Mucosa of stomach (tissue), 1 donor: ENCODE measurements around the gene TRIOBP.
"Not testable (repeated sequence)": the region's sequence is repeated elsewhere in the genome, so short reads cannot be mapped to it uniquely, and the experiment has no call there.

Experiments used
- H3K27me3 ChIP-seq: one replicate; pipeline ENCODE4 v1.7.0; 2013; ENCODE audit warnings: mild to moderate bottlenecking, low read length; ENCODE audit not compliant: control insufficient read depth, insufficient read depth
- H3K36me3 ChIP-seq: one replicate; pipeline ENCODE4 v1.7.0; 2013; ENCODE audit warnings: low read length; ENCODE audit not compliant: control insufficient read depth, insufficient read depth
- H3K4me1 ChIP-seq: one replicate; pipeline ENCODE4 v1.7.0; 2013; ENCODE audit warnings: mild to moderate bottlenecking, low read length; ENCODE audit not compliant: control insufficient read depth, insufficient read depth
- H3K4me3 ChIP-seq: one replicate; pipeline ENCODE4 v1.7.0; 2013; ENCODE audit warnings: low read length
- H3K9ac ChIP-seq: one replicate; pipeline ENCODE4 v1.7.0; 2013; ENCODE audit warnings: mild to moderate bottlenecking, low read length, moderate library complexity
- H3K9me3 ChIP-seq: one replicate; pipeline ENCODE4 v1.7.0; 2013; ENCODE audit warnings: mild to moderate bottlenecking, low read length, moderate library complexity; ENCODE audit not compliant: control insufficient read depth
- donor health status: Pancreatic carcinoma.

Gene TRIOBP, protein sequence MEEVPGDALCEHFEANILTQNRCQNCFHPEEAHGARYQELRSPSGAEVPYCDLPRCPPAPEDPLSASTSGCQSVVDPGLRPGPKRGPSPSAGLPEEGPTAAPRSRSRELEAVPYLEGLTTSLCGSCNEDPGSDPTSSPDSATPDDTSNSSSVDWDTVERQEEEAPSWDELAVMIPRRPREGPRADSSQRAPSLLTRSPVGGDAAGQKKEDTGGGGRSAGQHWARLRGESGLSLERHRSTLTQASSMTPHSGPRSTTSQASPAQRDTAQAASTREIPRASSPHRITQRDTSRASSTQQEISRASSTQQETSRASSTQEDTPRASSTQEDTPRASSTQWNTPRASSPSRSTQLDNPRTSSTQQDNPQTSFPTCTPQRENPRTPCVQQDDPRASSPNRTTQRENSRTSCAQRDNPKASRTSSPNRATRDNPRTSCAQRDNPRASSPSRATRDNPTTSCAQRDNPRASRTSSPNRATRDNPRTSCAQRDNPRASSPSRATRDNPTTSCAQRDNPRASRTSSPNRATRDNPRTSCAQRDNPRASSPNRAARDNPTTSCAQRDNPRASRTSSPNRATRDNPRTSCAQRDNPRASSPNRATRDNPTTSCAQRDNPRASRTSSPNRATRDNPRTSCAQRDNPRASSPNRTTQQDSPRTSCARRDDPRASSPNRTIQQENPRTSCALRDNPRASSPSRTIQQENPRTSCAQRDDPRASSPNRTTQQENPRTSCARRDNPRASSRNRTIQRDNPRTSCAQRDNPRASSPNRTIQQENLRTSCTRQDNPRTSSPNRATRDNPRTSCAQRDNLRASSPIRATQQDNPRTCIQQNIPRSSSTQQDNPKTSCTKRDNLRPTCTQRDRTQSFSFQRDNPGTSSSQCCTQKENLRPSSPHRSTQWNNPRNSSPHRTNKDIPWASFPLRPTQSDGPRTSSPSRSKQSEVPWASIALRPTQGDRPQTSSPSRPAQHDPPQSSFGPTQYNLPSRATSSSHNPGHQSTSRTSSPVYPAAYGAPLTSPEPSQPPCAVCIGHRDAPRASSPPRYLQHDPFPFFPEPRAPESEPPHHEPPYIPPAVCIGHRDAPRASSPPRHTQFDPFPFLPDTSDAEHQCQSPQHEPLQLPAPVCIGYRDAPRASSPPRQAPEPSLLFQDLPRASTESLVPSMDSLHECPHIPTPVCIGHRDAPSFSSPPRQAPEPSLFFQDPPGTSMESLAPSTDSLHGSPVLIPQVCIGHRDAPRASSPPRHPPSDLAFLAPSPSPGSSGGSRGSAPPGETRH (N-terminal part only)

DNA sequence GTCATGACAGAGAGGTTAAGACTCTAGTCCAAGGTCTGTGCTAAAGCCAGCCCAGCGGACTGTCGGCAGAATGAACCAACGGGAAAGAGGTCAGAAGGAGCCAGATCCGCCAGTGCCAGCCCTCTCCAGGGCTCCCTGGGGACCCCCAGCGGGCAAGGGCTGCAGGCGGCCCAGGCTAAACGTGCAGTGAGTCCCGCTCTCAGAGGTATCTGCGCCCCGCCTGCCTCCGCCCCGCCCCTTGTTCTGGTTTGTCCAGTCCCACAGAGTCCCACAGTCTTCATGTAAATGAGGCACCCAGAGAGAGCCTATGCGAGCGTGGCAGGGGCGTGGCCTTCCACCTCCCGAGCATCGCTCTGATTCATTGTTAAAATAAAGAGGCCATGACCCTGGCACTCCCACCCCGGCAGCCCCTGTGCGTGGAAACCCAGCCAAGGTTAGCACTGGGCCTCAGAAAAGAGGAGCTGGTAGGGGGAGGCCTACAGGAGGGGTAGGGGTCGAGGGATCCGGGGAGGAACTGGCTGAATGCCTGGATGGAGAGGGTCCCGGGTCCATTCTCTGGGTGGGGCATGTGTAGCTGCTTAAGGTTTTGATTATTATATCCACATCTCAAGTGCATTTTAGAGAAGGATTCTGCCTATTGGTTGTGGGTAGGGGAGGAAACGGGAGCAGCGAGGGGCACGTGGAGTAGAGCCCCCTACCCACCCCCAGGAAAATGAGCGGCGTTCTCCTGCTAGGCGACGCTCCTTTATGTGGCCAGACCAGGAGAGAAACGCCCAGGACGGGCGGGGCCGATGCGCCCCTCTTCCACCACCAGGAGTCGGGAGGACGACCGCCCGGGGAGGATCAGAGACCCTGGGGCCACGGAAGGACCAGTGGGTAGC, at the start of gene TRIOBP:
Gene TRIOBP (plus strand): TSS at position 392 of the 881 bp plus-strand sequence. CDS start 4,318 bp downstream, outside the sequence.
- Histone ChIP-seq H3K9ac (no peak within 1 kb of the TSS), H3K4me1 (peaks cover 30% of the 10 kb centered on the region), H3K27me3 (no peaks in the 10 kb centered on the region), H3K4me3 (no peak within 1 kb of the TSS), H3K36me3 (no peaks in the 10 kb centered on the region), H3K9me3 (no peaks in the 10 kb centered on the region)

- H3K9ac ChIP-seq = no peak overlapping the region
- H3K4me3 ChIP-seq = no peak overlapping the region
- no peaks in the 10 kb centered on the region for H3K9me3 ChIP-seq
- peaks cover 5% of the 10 kb centered on the region for H3K36me3 ChIP-seq
- no peaks in the 10 kb centered on the region for H3K27me3 ChIP-seq
- peaks cover 18% of the 10 kb centered on the region for H3K4me1 ChIP-seq
Observed at GRCh38 chr22:37647317-37647716, 49.5 kb upstream of the TRIOBP start.

DNA sequence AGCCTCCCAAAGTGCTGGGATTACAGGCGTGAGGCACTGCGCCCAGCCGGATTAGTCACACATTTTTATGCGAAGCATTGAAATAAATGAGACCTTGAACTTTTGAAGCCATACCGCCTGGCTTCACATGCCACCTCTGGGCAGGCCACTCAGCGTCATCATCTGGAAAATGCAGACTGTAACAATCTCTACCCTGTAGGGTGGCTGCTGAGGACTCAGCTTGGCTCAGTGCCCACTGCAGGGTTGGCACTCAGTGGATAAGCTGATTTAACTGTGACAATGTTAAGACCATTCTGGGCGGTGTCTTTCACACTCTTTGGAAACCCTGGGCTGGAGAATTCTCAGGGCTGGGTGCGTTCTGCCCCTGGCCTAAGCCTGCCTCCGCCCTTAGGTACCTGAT, 48.9 kb upstream of the TRIOBP start:
- Histone ChIP-seq H3K36me3 (peaks cover 5% of the 10 kb centered on the region), H3K9ac (no peak overlapping the region), H3K4me1 (peaks cover 15% of the 10 kb centered on the region)

DNA sequence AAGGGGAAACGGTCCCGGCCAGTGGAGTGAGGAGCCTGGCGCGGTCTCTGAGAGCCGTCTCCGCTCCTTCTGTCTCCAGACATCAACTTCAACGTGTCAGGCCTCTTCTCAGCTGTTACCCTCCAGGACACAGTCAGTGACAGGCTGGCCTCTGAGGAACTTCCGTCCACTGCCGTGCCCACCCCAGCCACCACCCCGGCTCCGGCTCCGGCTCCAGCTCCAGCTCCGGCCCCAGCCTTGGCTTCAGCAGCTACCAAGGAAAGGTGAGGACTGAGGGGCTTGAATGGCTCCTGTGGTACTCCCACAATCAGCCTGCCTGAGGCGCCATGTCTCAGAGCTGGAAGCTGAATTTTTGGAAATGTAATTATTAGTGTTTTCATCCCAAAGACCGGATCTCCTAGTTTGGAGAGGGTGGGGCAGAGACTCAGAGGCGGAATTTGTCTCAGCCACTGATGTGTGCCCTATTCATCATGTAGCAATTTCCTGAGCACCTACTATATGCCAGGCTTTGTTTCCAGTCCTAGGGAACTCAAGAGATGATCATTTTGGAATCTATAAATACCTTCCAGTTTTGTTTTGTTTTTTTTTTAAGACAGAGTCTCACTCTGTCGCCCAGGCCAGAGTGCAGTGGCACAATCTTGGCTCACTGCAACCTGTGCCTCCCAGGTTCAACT, 46.2 kb upstream of the TRIOBP start:
- Histone ChIP-seq H3K4me3 (no peak overlapping the region), H3K9ac (no peak overlapping the region), H3K27me3 (no peaks in the 10 kb centered on the region), H3K9me3 (no peaks in the 10 kb centered on the region), H3K36me3 (peaks cover 4% of the 10 kb centered on the region), H3K4me1 (peaks cover 7% of the 10 kb centered on the region)

More for the DNA sequence above, 48.9 kb upstream of the TRIOBP start:
- Histone ChIP-seq H3K4me3 (no peak overlapping the region), H3K9me3 (no peaks in the 10 kb centered on the region), H3K27me3 (no peaks in the 10 kb centered on the region)

- H3K4me1 ChIP-seq = peaks cover 14% of the 10 kb centered on the region
- H3K4me3 ChIP-seq = no peak overlapping the region
- H3K36me3 ChIP-seq = peaks cover 4% of the 10 kb centered on the region
- no peak overlapping the region for H3K9ac ChIP-seq
- H3K9me3 ChIP-seq = no peaks in the 10 kb centered on the region
- no peaks in the 10 kb centered on the region for H3K27me3 ChIP-seq
Observed at GRCh38 chr22:37654563-37655251, 42.1 kb upstream of the TRIOBP start.

DNA sequence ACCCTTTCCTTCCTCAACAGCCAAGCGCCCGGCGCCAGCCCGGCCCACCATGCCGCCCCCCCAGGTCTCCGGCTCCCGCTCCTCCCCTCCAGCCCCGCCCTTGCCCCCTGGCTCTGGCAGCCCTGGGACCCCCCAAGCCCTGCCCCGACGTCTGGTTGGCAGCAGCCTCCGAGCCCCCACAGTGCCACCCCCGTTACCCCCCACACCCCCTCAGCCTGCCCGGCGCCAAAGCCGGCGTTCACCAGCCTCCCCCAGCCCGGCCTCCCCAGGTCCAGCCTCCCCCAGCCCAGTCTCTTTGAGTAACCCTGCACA, 41.6 kb upstream of the TRIOBP start:
- H3K27me3 ChIP-seq = no peaks in the 10 kb centered on the region
- H3K9me3 ChIP-seq = no peaks in the 10 kb centered on the region
- H3K36me3 ChIP-seq = peaks cover 4% of the 10 kb centered on the region
- H3K4me1 ChIP-seq = peaks cover 19% of the 10 kb centered on the region
- no peak overlapping the region for H3K9ac ChIP-seq
- H3K4me3 ChIP-seq = no peak overlapping the region

DNA sequence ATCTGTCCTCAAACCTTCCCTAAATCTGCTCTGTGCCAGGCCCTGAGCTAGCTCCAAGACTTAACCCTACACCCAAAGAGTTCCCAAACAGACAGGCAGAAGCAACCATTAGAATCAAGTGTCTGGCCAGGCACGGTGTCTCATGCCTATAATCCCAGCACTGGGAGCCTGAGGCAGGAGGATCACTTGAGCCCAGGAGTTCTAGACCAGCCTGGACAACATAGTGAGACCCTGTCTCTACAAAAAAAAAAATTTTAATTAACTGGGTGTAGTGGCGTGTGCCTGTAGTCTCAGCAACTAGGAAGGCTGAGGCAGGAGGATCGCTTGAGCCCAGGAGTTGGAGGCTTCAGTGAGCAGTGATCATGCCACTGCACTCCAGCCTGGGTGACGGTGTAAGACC, 40.3 kb upstream of the TRIOBP start:
- H3K9ac ChIP-seq, H3K9me3 ChIP-seq, H3K36me3 ChIP-seq, H3K27me3 ChIP-seq, H3K4me3 ChIP-seq: not testable (repeated sequence)
- peaks cover 32% of the 10 kb centered on the region for H3K4me1 ChIP-seq

GRCh38 chr22:37657590-37658132, 39.2 kb upstream of the TRIOBP start:
- H3K9ac ChIP-seq = peak overlapping the region; percentile 45
- no peaks in the 10 kb centered on the region for H3K9me3 ChIP-seq
- H3K27me3 ChIP-seq = no peaks in the 10 kb centered on the region
- peaks cover 32% of the 10 kb centered on the region for H3K4me1 ChIP-seq
- H3K4me3 ChIP-seq = peak overlapping the region; percentile 65
- peaks cover 4% of the 10 kb centered on the region for H3K36me3 ChIP-seq

DNA sequence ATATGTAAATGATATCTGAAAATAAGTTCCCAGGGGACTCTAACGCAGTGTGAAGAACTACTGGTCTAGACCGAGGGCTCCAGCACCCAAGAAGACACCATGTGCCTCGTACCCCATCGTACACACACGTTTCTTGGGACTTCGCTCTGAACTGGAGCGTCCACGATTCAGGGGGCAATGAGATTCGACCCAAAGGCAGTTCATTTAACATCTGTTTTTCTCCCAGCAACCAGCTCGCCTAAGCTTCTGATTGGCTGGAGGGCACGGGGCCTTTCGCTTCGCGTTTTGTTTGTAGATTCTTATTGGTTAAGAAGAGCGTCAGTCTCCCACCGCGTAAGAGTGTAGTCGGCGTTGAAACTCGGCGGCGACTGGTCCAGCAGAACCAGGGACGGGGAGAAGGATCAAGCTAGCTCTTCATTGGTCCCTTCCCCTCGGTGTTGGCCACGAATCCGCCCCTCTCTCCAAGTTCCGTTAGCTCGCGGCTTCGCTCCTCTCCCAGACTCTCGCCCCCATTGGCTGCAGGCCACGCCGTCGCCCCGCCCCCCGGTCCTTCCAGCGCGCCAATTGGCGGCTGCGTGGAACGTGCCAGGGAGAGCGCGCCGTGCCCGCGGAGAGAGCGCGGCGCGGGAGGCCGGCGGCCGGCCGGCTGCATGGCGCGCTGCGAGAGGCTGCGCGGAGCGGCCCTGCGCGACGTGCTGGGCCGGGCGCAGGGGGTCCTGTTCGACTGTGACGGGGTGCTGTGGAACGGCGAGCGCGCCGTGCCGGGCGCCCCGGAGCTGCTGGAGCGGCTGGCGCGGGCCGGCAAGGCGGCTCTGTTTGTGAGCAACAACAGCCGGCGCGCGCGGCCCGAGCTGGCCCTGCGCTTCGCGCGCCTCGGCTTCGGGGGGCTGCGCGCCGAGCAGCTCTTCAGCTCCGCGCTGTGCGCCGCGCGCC, 38.4 kb upstream of the TRIOBP start, which contains the start of gene PDXP:
Gene PDXP (plus strand): TSS at position 591 of the 933 bp plus-strand sequence. CDS start 60 bp downstream, at position 651.
- H3K9me3 ChIP-seq = no peaks in the 10 kb centered on the region
- peaks cover 32% of the 10 kb centered on the region for H3K4me1 ChIP-seq
- peaks cover 2% of the 10 kb centered on the region for H3K36me3 ChIP-seq
- peak within 1 kb of the TSS; percentile 65 for H3K4me3 ChIP-seq
- H3K27me3 ChIP-seq = no peaks in the 10 kb centered on the region
- peak within 1 kb of the TSS; percentile 45 for H3K9ac ChIP-seq
